ENCODE measurements around the gene FNDC1.

The FNDC1 gene

GRCh38 chr6:159212525-159213280 lies 43.5 kb downstream of the FNDC1 start:
- no peak for DNase-seq

GRCh38 chr6:159213405-159213804 lies 44.2 kb downstream of the FNDC1 start:
- DNase-seq = no peak

- DNase-seq = no peak
Measured at GRCh38 chr6:159214281-159214680, 45.1 kb downstream of the FNDC1 start.

GRCh38 chr6:159217595-159218275 lies 48.5 kb downstream of the FNDC1 start:
- DNase-seq = no peak

DNA sequence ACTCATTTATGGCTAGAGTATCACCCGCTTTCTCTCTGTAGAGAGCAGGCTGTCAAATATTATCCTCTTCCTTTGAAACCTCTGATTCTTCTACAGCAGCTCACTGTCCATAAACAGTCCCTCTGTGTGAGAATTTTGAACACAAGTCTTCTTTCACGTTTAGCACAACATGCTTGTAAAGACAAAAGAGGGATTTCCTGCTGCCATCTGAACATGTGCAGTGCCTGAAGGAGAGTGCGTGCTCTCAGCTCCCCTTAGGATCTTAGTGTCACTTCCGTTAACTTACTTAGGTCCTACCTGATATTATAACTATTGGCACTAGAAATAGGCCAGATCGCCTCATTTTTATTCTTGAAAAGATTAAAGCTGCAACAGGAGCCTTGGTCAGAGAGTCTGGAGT lies 50.9 kb downstream of the FNDC1 start:
- DNase-seq = no peak

DNA sequence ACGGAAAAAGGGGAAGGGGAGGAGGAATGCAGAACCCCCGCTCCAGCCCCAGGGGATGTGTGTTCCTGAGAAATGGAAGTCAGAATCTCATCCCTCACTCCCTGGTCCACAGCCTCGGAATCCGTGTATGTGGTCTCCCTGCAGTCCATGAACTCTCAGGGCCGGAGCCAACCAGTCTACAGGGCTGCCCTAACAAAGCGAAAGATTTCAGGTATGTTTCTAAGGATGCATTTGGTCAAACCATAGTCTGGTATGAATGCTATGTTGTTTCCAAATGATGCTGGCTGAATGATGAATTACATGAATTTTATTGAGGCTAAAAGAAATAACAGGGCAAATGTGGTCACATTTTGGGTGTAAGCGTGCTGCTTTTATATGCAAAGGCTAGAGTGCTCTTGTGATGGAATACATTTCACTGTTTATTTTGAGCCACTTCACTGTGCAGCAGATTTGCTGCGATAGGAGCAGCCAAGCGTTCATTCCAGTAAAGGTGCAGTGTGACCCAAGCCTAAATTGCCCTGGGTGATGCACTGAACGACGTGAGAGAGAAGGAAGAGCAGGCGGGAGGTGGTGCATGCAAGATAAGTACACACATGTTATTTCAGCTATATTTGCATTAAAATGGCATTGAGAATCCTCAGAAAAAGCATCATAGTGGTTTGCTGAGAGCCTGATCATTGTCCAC lies 52.4 kb downstream of the FNDC1 start:
- DNase-seq = no peak

DNA sequence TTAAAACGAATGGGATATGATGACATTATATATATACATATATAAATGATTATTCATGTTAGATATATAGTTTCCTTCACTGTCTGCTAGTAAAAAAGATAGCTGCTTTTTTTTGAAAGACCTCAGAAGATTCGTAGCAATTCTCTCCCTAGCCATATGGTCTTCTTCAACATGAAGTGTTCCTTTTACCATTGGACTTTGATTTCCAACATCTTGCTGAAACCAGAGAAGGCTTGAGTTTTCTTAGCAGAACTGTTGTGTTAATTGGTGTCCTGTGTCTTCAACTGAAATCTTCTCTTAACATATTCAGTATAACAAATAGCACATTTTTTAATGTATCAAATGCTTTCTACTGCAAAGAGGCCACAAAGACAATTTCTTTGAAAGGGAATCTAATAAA lies 55.3 kb downstream of the FNDC1 start:
- no peak for DNase-seq

DNA sequence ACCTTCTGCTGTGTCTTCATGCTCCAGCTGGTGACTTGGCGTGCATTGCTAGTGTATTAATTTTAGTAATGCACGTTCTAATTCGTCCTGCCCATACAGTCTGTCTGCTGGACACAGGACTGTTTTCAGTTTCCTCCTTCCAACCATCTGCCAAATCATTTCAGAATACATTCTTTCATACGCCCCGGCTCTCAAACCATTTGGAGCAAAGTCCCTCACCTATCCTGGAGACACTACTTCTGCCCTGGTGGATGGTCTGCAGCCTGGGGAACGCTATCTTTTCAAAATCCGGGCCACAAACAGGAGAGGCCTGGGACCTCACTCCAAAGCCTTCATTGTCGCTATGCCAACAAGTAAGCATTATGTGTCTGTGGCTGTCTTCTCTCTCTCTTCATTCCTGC lies 60.5 kb downstream of the FNDC1 start:
- no peak for DNase-seq

DNA sequence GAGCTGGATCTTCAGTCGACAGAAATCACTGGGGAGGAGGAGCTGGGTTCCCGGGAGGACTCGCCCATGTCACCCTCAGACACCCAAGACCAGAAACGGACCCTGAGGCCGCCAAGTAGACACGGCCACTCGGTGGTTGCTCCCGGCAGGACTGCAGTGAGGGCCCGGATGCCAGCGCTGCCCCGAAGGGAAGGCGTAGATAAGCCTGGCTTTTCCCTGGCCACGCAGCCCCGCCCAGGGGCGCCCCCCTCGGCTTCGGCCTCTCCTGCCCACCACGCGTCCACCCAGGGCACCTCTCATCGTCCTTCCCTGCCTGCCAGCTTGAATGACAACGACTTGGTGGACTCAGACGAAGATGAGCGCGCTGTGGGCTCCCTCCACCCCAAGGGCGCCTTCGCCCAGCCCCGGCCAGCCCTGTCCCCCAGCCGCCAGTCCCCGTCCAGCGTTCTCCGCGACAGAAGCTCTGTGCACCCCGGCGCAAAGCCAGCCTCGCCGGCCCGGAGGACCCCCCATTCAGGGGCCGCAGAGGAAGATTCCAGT lies 63.0 kb downstream of the FNDC1 start:
- DNase-seq = no peak

DNA sequence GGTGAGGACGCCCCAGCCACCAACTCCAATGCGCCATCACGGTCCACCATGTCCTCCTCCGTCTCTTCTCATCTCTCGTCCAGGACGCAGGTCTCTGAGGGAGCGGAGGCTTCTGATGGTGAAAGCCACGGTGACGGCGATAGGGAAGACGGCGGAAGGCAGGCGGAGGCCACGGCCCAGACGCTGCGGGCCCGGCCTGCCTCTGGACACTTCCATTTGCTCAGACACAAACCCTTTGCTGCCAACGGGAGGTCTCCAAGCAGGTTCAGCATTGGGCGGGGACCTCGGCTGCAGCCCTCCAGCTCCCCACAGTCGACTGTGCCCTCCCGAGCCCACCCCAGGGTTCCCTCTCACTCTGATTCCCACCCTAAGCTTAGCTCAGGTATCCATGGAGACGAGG lies 63.6 kb downstream of the FNDC1 start:
- DNase-seq = no peak

DNA sequence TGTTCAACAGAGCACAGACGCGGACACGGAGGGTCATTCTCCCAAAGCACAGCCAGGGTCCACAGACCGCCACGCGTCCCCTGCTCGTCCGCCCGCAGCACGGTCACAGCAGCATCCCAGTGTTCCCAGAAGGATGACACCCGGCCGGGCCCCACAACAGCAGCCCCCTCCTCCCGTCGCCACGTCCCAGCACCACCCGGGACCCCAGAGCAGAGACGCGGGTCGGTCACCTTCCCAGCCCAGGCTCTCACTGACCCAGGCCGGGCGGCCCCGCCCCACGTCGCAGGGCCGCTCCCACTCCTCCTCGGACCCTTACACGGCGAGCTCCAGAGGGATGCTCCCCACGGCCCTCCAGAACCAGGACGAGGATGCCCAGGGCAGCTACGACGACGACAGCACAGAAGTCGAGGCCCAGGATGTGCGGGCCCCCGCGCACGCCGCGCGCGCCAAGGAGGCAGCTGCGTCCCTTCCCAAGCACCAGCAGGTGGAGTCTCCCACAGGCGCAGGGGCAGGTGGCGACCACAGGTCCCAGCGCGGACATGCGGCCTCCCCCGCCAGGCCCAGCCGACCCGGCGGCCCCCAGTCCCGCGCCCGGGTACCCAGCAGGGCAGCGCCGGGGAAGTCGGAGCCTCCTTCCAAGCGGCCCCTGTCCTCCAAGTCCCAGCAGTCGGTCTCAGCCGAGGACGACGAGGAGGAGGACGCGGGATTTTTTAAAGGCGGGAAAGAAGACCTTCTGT lies 64.3 kb downstream of the FNDC1 start:
- DNase-seq = no peak

DNA sequence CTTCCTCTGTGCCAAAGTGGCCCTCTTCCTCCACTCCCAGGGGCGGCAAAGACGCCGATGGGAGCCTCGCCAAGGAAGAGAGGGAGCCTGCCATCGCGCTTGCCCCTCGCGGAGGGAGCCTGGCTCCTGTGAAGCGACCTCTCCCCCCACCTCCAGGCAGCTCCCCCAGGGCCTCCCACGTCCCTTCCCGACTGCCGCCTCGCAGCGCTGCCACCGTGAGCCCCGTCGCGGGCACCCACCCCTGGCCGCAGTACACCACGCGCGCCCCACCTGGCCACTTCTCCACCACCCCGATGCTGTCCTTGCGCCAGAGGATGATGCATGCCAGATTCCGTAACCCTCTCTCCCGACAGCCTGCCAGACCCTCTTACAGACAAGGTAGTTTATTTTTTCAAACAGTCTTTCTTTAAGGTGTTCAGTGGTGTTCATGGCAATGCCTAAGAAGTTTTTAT lies 64.9 kb downstream of the FNDC1 start:
- DNase-seq = no peak

DNA sequence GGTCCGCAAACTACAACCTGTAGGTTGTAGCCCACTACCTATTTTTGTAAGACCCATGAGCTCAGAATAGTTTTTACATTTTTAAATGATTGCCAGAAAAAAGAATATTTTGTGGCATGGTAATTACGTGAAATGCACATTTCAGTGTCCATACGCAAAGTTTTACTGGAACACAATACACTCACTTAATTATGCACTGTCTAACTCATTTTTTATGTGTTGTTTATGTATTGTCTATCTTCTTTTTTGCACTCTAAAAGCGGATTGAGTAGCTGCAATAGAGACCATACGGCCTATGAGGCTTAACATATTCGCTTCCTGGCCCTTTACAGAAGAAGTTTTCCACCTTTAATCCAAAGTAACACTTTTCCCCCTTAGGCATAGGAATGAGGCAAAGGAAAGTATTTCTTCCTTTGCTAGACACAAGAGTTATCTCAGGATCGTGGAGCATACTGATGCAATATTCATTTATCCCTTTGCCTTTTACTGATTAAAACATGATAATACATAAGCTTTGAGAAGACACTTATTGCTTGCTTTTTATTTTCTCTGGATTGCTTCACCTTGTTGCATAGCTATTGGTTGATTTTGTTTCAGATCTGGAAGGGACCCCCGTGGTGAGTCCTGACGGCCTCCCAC lies 69.8 kb downstream of the FNDC1 start:
- DNase-seq = no peak

GRCh38 chr6:159249128-159249527 lies 79.9 kb downstream of the FNDC1 start:
- no peak for DNase-seq

DNA sequence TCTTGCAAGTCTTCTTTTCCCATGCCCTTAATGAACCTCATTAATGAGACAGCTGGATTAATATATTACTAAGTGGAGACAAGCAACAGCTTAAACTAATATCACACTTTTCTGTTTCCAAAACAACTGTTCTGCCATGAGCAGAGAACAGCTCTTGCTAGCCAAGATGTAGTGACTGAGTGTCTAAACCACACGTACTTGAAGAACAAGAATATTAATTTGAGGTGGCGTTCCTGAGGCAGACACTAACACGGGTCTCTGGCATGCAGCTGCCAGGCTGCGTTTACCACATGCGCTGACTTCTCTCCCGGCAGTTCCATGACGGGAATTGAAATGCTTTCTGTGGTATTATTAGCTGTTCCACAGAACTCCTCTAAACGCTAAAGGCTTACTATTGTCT lies 80.6 kb downstream of the FNDC1 start:
- no peak for DNase-seq

DNA sequence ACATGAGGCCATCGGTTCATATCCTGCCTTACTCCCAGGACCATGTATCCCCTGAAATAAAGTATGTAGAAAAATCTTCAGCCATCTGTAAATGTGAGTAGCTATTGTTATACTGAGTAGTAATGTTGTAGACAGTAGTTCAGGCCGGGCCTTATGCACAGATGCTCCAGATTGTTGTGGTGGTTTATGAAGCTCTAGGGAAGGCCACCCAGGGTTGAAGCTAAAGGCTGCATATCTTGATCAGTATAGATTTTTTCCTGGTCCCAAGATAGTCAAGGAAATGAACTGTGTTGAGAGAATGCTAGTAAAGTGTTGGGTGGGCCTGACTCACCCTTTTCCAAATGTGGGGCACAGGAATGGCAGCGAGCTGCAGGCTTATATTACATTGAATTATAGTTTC lies 81.4 kb downstream of the FNDC1 start:
- no peak for DNase-seq

DNA sequence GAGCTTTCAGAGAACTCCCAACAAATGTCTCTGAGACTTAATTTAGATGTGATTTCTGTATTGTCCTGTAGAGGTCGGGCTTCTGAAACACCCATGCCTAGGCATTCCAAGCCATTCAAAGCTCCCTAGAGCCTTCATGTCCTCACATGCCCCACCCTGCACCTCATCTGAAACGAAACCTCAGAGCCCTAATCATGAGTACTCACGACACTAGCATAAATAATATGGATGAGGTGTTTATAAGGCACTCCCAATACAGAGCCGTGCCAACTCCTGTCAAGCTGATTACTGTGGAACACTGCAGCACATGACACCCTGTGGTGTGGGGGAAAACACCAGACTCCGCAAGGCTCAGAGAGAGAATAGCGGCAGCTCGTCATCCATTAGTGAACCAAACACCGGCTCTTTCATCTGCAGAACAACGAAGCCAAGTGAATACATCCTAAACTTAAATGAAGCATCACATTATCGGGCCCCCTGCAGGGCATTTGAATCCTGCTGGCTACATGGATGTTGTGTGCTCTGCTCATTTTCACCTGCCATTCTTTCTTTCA lies 83.8 kb downstream of the FNDC1 start:
- DNase-seq = no peak

DNA sequence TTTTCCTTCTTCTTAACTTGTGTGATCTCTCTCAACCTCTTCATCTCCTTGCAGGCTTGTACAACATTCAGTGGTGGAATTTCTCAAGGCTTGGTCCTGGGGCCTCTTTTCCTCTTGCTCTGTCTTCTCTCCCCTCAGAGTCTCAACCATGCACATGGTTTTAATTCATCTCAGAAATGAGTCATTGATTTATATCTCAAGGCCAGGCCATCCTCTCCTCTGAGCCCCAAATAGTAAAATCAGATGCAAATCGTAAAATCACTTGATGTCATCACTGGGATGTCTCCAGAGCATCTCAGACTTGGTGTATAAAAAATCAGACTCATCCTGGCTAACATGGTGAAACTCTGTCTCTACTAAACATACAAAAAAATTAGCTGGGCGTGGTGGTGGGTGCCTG lies 85.0 kb downstream of the FNDC1 start:
- DNase-seq = no peak

DNA sequence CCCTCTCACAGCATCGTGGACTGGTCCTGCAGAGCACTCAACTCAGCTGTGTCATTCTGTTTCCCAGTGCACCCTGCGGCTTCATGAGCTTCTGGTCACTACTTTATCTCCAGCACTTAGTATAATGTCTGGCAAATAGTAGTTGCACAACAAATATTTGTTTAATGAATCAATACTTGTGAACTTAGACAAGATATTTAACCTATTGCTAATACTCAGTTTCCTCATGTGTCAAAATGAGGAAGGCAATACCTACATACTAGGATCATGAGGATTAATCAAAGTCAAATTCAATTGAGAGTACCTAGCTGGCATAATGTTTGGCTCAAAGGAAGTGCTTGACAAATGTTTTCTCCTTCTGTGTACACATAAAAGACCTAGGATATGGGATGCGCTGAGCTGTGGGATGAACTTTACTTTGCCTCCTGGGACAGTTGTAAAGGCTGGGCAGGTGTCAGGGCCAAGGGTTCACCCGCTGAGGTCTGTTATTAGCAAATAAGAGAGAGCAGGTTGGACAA lies 86.3 kb downstream of the FNDC1 start:
- no peak for DNase-seq

GRCh38 chr6:159256128-159256527 lies 86.9 kb downstream of the FNDC1 start:
- no peak for DNase-seq

DNA sequence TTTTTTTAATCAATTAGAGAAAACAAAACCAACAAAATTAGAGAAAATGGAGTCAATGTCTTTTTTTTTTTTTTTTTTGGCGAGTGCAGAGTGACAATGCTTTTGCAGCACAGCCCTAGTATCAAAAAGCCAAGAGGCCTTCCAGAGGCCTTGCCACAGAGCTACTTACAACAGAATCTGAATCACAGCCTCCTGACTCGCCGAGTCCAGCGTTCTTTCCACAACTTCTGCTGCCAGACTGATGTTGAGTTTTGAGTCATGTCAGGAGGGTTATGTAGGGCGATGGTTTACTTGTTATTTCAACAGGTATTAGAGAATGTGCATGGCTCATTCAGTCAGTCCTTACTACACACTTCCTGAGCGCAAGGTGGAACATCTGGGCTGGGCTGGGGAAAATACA lies 88.6 kb downstream of the FNDC1 start:
- no peak for DNase-seq
